GM19351 (cell line): ENCODE measurements around the gene GGN.
A peak's percentile ranks its signal among the peaks of the same experiment; 100 is the strongest.

Experiments used
- ATAC-seq: cut with Tn5 transposase; IDR thresholded peaks from one replicate; pipeline ENCODE4 v1.9.1; 2021; ENCODE audit warnings: mild to moderate bottlenecking, moderate library complexity; ENCODE audit not compliant: unreplicated experiment

The GGN gene

GRCh38 chr19:38387550-38388348, at the start of gene GGN:
TSS of gene GGN (minus strand) at chr19:38388034. CDS start at chr19:38387261, 773 bp downstream.
- no peak for ATAC-seq

GRCh38 chr19:38437295-38437694, 49.5 kb upstream of the GGN start:
- ATAC-seq, result no peak

- no peak for ATAC-seq
Measured at GRCh38 chr19:38434549-38435051, 46.8 kb upstream of the GGN start.

GRCh38 chr19:38433268-38433733, 45.5 kb upstream of the GGN start, which contains the start of gene RYR1:
TSS of gene RYR1 (plus strand) at chr19:38433691. CDS start at chr19:38433830, 139 bp downstream.
- ATAC-seq, result no peak

GRCh38 chr19:38430931-38431330, 43.1 kb upstream of the GGN start:
- no peak for ATAC-seq

GRCh38 chr19:38429811-38430156, 42.0 kb upstream of the GGN start:
- no peak for ATAC-seq

GRCh38 chr19:38429055-38429810, 41.4 kb upstream of the GGN start:
- ATAC-seq, result no peak

- ATAC-seq, result peak; percentile 56
Measured at GRCh38 chr19:38427035-38427677, 39.3 kb upstream of the GGN start.

- no peak for ATAC-seq
Measured at GRCh38 chr19:38425810-38426466, 38.1 kb upstream of the GGN start, which contains the start of gene RASGRP4. TSS of gene RASGRP4 (minus strand) at chr19:38426219. CDS start at chr19:38426091, 128 bp downstream.

- no peak for ATAC-seq
Measured at GRCh38 chr19:38425222-38425809, 37.5 kb upstream of the GGN start.

GRCh38 chr19:38424272-38424671, 36.4 kb upstream of the GGN start:
- ATAC-seq, result no peak

- no peak for ATAC-seq
Measured at GRCh38 chr19:38422438-38422837, 34.6 kb upstream of the GGN start.

- ATAC-seq, result no peak
Measured at GRCh38 chr19:38421856-38422255, 34.0 kb upstream of the GGN start.

GRCh38 chr19:38420935-38421334, 33.1 kb upstream of the GGN start:
- no peak for ATAC-seq

- no peak for ATAC-seq
Measured at GRCh38 chr19:38417544-38418506, 30.0 kb upstream of the GGN start.

- ATAC-seq, result no peak
Measured at GRCh38 chr19:38417146-38417543, 29.3 kb upstream of the GGN start.

- ATAC-seq, result no peak
Measured at GRCh38 chr19:38413416-38413815, 25.6 kb upstream of the GGN start.

GRCh38 chr19:38412961-38413360, 25.1 kb upstream of the GGN start:
- no peak for ATAC-seq

GRCh38 chr19:38412491-38412890, 24.7 kb upstream of the GGN start:
- ATAC-seq, result no peak
